ENCODE results near the gene PCMT1.
A peak's percentile ranks its signal among the peaks of the same experiment; 100 is the strongest.
"Not testable (repeated sequence)": the region's sequence is repeated elsewhere in the genome, so short reads cannot be mapped to it uniquely, and the experiment has no call there.

PCMT1 gene

GRCh38 chr6:149727793-149728498 lies 21.6 kb upstream of the PCMT1 start:
- no peak overlapping the region for H3K9ac ChIP-seq (ENCODE audit: low read length)
- no peaks in the 10 kb centered on the region for H3K9me3 ChIP-seq (ENCODE audit: control insufficient read depth, low read length)
- H3K36me3 ChIP-seq (ENCODE audit: control insufficient read depth, insufficient read depth, low read length, severe bottlenecking): peaks cover 54% of the 10 kb centered on the region
- no peak for DNase-seq (ENCODE audit: low read depth)
- H3K27me3 ChIP-seq (replicated peaks; ENCODE audit: control insufficient read depth, insufficient read depth, low read length): no peaks in the 10 kb centered on the region
- H3K4me1 ChIP-seq (ENCODE audit: control insufficient read depth, insufficient read depth, low read length): no peaks in the 10 kb centered on the region
- H3K4me3 ChIP-seq (ENCODE audit: low read length): no peak overlapping the region

- Histone ChIP-seq H3K4me1 (ENCODE audit: control insufficient read depth, insufficient read depth, low read length) (no peaks in the 10 kb centered on the region), H3K9ac (ENCODE audit: low read length) (no peak overlapping the region), H3K36me3 (ENCODE audit: control insufficient read depth, insufficient read depth, low read length, severe bottlenecking) (peaks cover 60% of the 10 kb centered on the region), H3K4me3 (ENCODE audit: low read length) (no peak overlapping the region), H3K27me3 (replicated peaks; ENCODE audit: control insufficient read depth, insufficient read depth, low read length) (no peaks in the 10 kb centered on the region), H3K9me3 (ENCODE audit: control insufficient read depth, low read length) (no peaks in the 10 kb centered on the region)
- DNase-seq (ENCODE audit: low read depth): no peak
These were observed 20.9 kb upstream of the PCMT1 start for GRCh38 chr6:149728499-149729234.

GRCh38 chr6:149729824-149730223 lies 19.7 kb upstream of the PCMT1 start:
- Histone ChIP-seq H3K9me3 (ENCODE audit: control insufficient read depth, low read length) (no peaks in the 10 kb centered on the region), H3K27me3 (replicated peaks; ENCODE audit: control insufficient read depth, insufficient read depth, low read length) (no peaks in the 10 kb centered on the region), H3K9ac (ENCODE audit: low read length) (no peak overlapping the region), H3K36me3 (ENCODE audit: control insufficient read depth, insufficient read depth, low read length, severe bottlenecking) (peaks cover 61% of the 10 kb centered on the region), H3K4me3 (ENCODE audit: low read length) (no peak overlapping the region), H3K4me1 (ENCODE audit: control insufficient read depth, insufficient read depth, low read length) (no peaks in the 10 kb centered on the region)
- no peak for DNase-seq (ENCODE audit: low read depth)

- Histone ChIP-seq H3K4me1 (ENCODE audit: control insufficient read depth, insufficient read depth, low read length) (no peaks in the 10 kb centered on the region), H3K9ac (ENCODE audit: low read length) (no peak overlapping the region), H3K9me3 (ENCODE audit: control insufficient read depth, low read length) (no peaks in the 10 kb centered on the region), H3K4me3 (ENCODE audit: low read length) (no peak overlapping the region), H3K27me3 (replicated peaks; ENCODE audit: control insufficient read depth, insufficient read depth, low read length) (no peaks in the 10 kb centered on the region), H3K36me3 (ENCODE audit: control insufficient read depth, insufficient read depth, low read length, severe bottlenecking) (peaks cover 66% of the 10 kb centered on the region)
- no peak for DNase-seq (ENCODE audit: low read depth)
These were observed 16.3 kb upstream of the PCMT1 start for GRCh38 chr6:149733089-149733720.

- Histone ChIP-seq H3K36me3 (ENCODE audit: control insufficient read depth, insufficient read depth, low read length, severe bottlenecking) (peaks cover 61% of the 10 kb centered on the region), H3K9ac (ENCODE audit: low read length) (no peak overlapping the region), H3K9me3 (ENCODE audit: control insufficient read depth, low read length) (no peaks in the 10 kb centered on the region), H3K27me3 (replicated peaks; ENCODE audit: control insufficient read depth, insufficient read depth, low read length) (no peaks in the 10 kb centered on the region), H3K4me3 (ENCODE audit: low read length) (no peak overlapping the region), H3K4me1 (ENCODE audit: control insufficient read depth, insufficient read depth, low read length) (no peaks in the 10 kb centered on the region)
- no peak for DNase-seq (ENCODE audit: low read depth)
These were observed 14.6 kb upstream of the PCMT1 start for GRCh38 chr6:149734915-149735314.

GRCh38 chr6:149745252-149745651 lies 4.3 kb upstream of the PCMT1 start:
- H3K4me3 ChIP-seq (ENCODE audit: low read length): peak overlapping the region; percentile 100
- peak overlapping the region; percentile 96 for H3K9ac ChIP-seq (ENCODE audit: low read length)
- not testable (repeated sequence) for DNase-seq (ENCODE audit: low read depth); H3K9me3 ChIP-seq (ENCODE audit: control insufficient read depth, low read length); H3K27me3 ChIP-seq (replicated peaks; ENCODE audit: control insufficient read depth, insufficient read depth, low read length); H3K4me1 ChIP-seq (ENCODE audit: control insufficient read depth, insufficient read depth, low read length)
- peaks cover 26% of the 10 kb centered on the region for H3K36me3 ChIP-seq (ENCODE audit: control insufficient read depth, insufficient read depth, low read length, severe bottlenecking)

- Histone ChIP-seq H3K9ac (ENCODE audit: low read length) (peak within 1 kb of the TSS; percentile 96), H3K4me3 (ENCODE audit: low read length) (peak within 1 kb of the TSS; percentile 100), H3K27me3 (replicated peaks; ENCODE audit: control insufficient read depth, insufficient read depth, low read length) (no peaks in the 10 kb centered on the region), H3K9me3 (ENCODE audit: control insufficient read depth, low read length) (no peaks in the 10 kb centered on the region), H3K36me3 (ENCODE audit: control insufficient read depth, insufficient read depth, low read length, severe bottlenecking) (peaks cover 15% of the 10 kb centered on the region), H3K4me1 (ENCODE audit: control insufficient read depth, insufficient read depth, low read length) (peaks cover 18% of the 10 kb centered on the region)
- DNase-seq (ENCODE audit: low read depth): peak; percentile 96
These were observed 3.2 kb upstream of the PCMT1 start, which contains the start of gene NUP43 for GRCh38 chr6:149746147-149746946. TSS of gene NUP43 (minus strand) at chr6:149746529. CDS start at chr6:149746495, 34 bp downstream.

- not testable (repeated sequence) for DNase-seq (ENCODE audit: low read depth); H3K9me3 ChIP-seq (ENCODE audit: control insufficient read depth, low read length); H3K36me3 ChIP-seq (ENCODE audit: control insufficient read depth, insufficient read depth, low read length, severe bottlenecking); H3K27me3 ChIP-seq (replicated peaks; ENCODE audit: control insufficient read depth, insufficient read depth, low read length)
- peak overlapping the region; percentile 99 for H3K4me3 ChIP-seq (ENCODE audit: low read length)
- H3K4me1 ChIP-seq (ENCODE audit: control insufficient read depth, insufficient read depth, low read length): peaks cover 37% of the 10 kb centered on the region
- H3K9ac ChIP-seq (ENCODE audit: low read length): peak overlapping the region; percentile 99
These were observed 403 bp upstream of the PCMT1 start for GRCh38 chr6:149749082-149749593.

GRCh38 chr6:149750136-149750609 lies 632 bp downstream of the PCMT1 start:
- DNase-seq (ENCODE audit: low read depth): peak; percentile 76
- H3K4me3 ChIP-seq (ENCODE audit: low read length): peak overlapping the region; percentile 99

GRCh38 chr6:149751239-149751638 lies 1.7 kb downstream of the PCMT1 start:
- no peaks in the 10 kb centered on the region for H3K27me3 ChIP-seq (replicated peaks; ENCODE audit: control insufficient read depth, insufficient read depth, low read length)
- peak overlapping the region; percentile 99 for H3K9ac ChIP-seq (ENCODE audit: low read length)
- H3K4me1 ChIP-seq (ENCODE audit: control insufficient read depth, insufficient read depth, low read length): peaks cover 30% of the 10 kb centered on the region
- peak overlapping the region; percentile 99 for H3K4me3 ChIP-seq (ENCODE audit: low read length)
- H3K36me3 ChIP-seq (ENCODE audit: control insufficient read depth, insufficient read depth, low read length, severe bottlenecking): no peaks in the 10 kb centered on the region
- no peak for DNase-seq (ENCODE audit: low read depth)
- H3K9me3 ChIP-seq (ENCODE audit: control insufficient read depth, low read length): no peaks in the 10 kb centered on the region

More at GRCh38 chr6:149750136-149750609, 632 bp downstream of the PCMT1 start:
- H3K27me3 ChIP-seq (replicated peaks; ENCODE audit: control insufficient read depth, insufficient read depth, low read length): no peaks in the 10 kb centered on the region
- peak overlapping the region; percentile 99 for H3K9ac ChIP-seq (ENCODE audit: low read length)
- H3K36me3 ChIP-seq (ENCODE audit: control insufficient read depth, insufficient read depth, low read length, severe bottlenecking): no peaks in the 10 kb centered on the region
- H3K9me3 ChIP-seq (ENCODE audit: control insufficient read depth, low read length): no peaks in the 10 kb centered on the region
- H3K4me1 ChIP-seq (ENCODE audit: control insufficient read depth, insufficient read depth, low read length): peaks cover 37% of the 10 kb centered on the region
